B cell (primary cell): ENCODE measurements around the gene PTPN11. TPM values are rescaled to one million over a fixed set of nuclear protein-coding genes. Genes with fewer than 3 reads are reported as not detected.

Source experiments
- ATAC-seq: fragments of 200-7000 bp; cut with Tn5 transposase; one replicate; pipeline ENCODE4 v1.10.0; 2021; ENCODE audit warnings: low read depth, mild to moderate bottlenecking, moderate number of reproducible peaks, moderate library complexity
- CTCF ChIA-PET: fragments of 350-600 bp; sonication (Branson Sonifier 250); formaldehyde crosslinking; loops from one replicate; lab custom pipeline; 2021; ENCODE audit warnings: antibody characterized with exemption, inconsistent platforms; lab: Charles Lee
- POLR2A ChIA-PET: fragments of 350-600 bp; sonication (Branson Sonifier 250); formaldehyde crosslinking; loops from one replicate; lab custom pipeline; 2021; ENCODE audit warnings: antibody characterized with exemption; lab: Charles Lee
- DNase-seq: peaks from one replicate; pipeline ENCODE4 v3.0.0; 2013
- H2AFZ ChIP-seq: 2 replicates; pipeline ENCODE4 v1.6.1; 2012; ENCODE audit warnings: mild to moderate bottlenecking, low read depth, low read length; ENCODE audit not compliant: insufficient read depth, poor library complexity, severe bottlenecking
- H3K27ac ChIP-seq, 2 donors: 1 replicate in 1 of 2; 2 replicates in 1 of 2; pipeline ENCODE4 v1.5.1; 2012 to 2013; ENCODE audit warnings: low read length in 2 of 2, mild to moderate bottlenecking in 2 of 2, moderate library complexity in 1 of 2
- H3K27me3 ChIP-seq, 4 experiments: fragments of 200-600 bp in 1 of 4; sonication (generic) in 1 of 4; replicated peaks in 1 of 4; 1 replicate in 2 of 4; 2 replicates in 2 of 4; pipeline versions ENCODE4 v1.6.1 to v1.7.0; 2013 to 2016; ENCODE audit warnings: low read length in 3 of 4, mild to moderate bottlenecking in 2 of 4, mixed read lengths in 1 of 4, moderate library complexity in 1 of 4; ENCODE audit not compliant: insufficient read depth in 4 of 4, control insufficient read depth in 3 of 4; ENCODE audit errors: control extremely low read depth in 1 of 4
- H3K36me3 ChIP-seq, 2 experiments: replicated peaks in 1 of 2; 1 replicate in 1 of 2; 2 replicates in 1 of 2; pipeline versions ENCODE4 v1.6.1 to v1.7.1; 2013; ENCODE audit warnings: low read length in 1 of 2; ENCODE audit not compliant: insufficient read depth in 2 of 2, control insufficient read depth in 1 of 2; ENCODE audit errors: control extremely low read depth in 1 of 2, extremely low read depth in 1 of 2
- H3K4me1 ChIP-seq, 2 donors: fragments of 200-600 bp in 1 of 2; sonication (generic) in 1 of 2; 1 replicate in 1 of 2; 2 replicates in 1 of 2; pipeline versions ENCODE4 v1.5.1 to v1.6.1; 2013 to 2017; ENCODE audit warnings: low read length in 2 of 2; ENCODE audit not compliant: control insufficient read depth in 2 of 2, insufficient read depth in 2 of 2
- H3K4me2 ChIP-seq: replicated peaks from 2 replicates; pipeline ENCODE3; 2012; ENCODE audit warnings: mild to moderate bottlenecking, low read depth, low read length; ENCODE audit not compliant: poor library complexity, severe bottlenecking
- H3K4me3 ChIP-seq, 5 experiments: fragments of 200-600 bp in 1 of 5; sonication (generic) in 1 of 5; 1 replicate in 3 of 5; 2 replicates in 2 of 5; pipeline versions ENCODE4 v1.5.1 to v1.7.0; 2011 to 2016; ENCODE audit warnings: low read length in 4 of 5, mild to moderate bottlenecking in 4 of 5, low read depth in 2 of 5, control low read depth in 1 of 5, moderate library complexity in 1 of 5; ENCODE audit not compliant: insufficient read depth in 1 of 5; ENCODE audit errors: control extremely low read depth in 1 of 5, extremely low read depth in 1 of 5
- H3K79me2 ChIP-seq: fragments of 200-600 bp; sonication (generic); one replicate; pipeline ENCODE4 v1.6.0; 2016; ENCODE audit warnings: low read length; ENCODE audit not compliant: control insufficient read depth, insufficient read depth
- H3K9ac ChIP-seq: fragments of 200-600 bp; sonication (generic); 2 replicates; pipeline ENCODE4 v1.6.1; 2017; ENCODE audit warnings: mild to moderate bottlenecking, low read length, moderate library complexity
- H3K9me3 ChIP-seq, 3 donors: one replicate each; pipeline versions ENCODE4 v1.6.1 to v1.7.1; 2013; ENCODE audit warnings: low read length in 2 of 3; ENCODE audit not compliant: control insufficient read depth in 2 of 3, insufficient read depth in 1 of 3; ENCODE audit errors: control extremely low read depth in 1 of 3
- H4K20me1 ChIP-seq: 2 replicates; pipeline ENCODE4 v1.6.0; 2012; ENCODE audit warnings: mild to moderate bottlenecking, low read length; ENCODE audit not compliant: insufficient read depth, control insufficient read depth, poor library complexity, severe bottlenecking
- H3K27ac Mint-ChIP-seq: one replicate; pipeline ENCODE4 v1.8.0; 2021; ENCODE audit warnings: mixed read lengths
- H3K27me3 Mint-ChIP-seq: one replicate; pipeline ENCODE4 v1.8.0; 2021; ENCODE audit warnings: mixed read lengths
- H3K4me1 Mint-ChIP-seq: one replicate; pipeline ENCODE4 v1.8.0; 2021; ENCODE audit warnings: mixed read lengths
- H3K4me3 Mint-ChIP-seq: one replicate; pipeline ENCODE4 v1.8.0; 2021; ENCODE audit warnings: mixed read lengths
- H3K9me3 Mint-ChIP-seq: one replicate; pipeline ENCODE4 v1.8.0; 2022; ENCODE audit warnings: mixed read lengths; ENCODE audit not compliant: insufficient read depth
- EZH2 ChIP-seq: IDR thresholded peaks from 2 replicates; pipeline ENCODE4 v1.6.1; 2012; ENCODE audit warnings: borderline replicate concordance, low read depth, mild to moderate bottlenecking, moderate library complexity, low read length; ENCODE audit not compliant: insufficient read depth, poor library complexity, severe bottlenecking
- WGBS: methylation state at CpG from one replicate; pipeline ENCODE4 v1.1.5; 2013; ENCODE audit warnings: missing lambda C conversion rate; ENCODE audit not compliant: insufficient coverage; 5-methylcytosine and 5-hydroxymethylcytosine counted together
- intact Hi-C: fragments of 100-400 bp; cut with micrococcal nuclease; formaldehyde crosslinking; loops from one replicate; pipeline ENCODE4 v1.10.0; 2022
- polyA plus RNA-seq: library from polyadenylated mRNA; depleted of rRNA; stranded (reverse); fragments of >200 nt; gene quantifications from 2 replicates; pipeline ENCODE4 v1.2.3, GENCODE V29; 2012
- total RNA-seq, 2 donors: library from RNA; stranded (reverse); fragments of 120-200 nt in 1 of 2; gene quantifications; 1 replicate in 1 of 2; 2 replicates in 1 of 2; pipeline versions ENCODE4 v1.2.3 to v1.2.4, GENCODE V29; 2013 to 2022
- TF ChIP-seq, protein P1 (sequence below): fragments of 200-600 bp; IDR thresholded peaks from one replicate; pipeline ENCODE4 v1.8.0; 2022; ENCODE audit warnings: antibody characterized with exemption, mild to moderate bottlenecking

PTPN11 gene
- total and polyA plus RNA-seq, 2 donors (not counting 1 experiment from before 2014, with no cell fraction given) = 7.8 to 53.1 TPM

DNA sequence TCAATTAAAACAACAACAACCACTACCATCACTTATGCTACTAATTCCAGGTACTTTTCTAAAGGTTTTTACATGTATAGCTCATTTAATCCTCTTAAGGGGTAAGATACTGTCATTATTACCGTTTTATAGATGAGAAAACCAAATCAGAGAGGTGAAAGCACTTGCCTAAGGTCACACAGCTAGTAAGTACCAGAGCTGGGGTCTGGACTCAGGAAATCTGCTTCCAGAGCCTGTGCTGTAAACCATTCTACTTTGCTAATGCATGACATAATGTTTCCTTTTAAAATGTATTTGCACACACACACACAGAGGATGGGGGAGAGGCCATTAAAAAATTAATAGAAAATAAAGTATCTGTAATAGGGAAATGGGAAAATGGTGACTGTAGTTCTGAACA lies 113.4 kb downstream of the PTPN11 start:
- H3K4me1 Mint-ChIP-seq = no peaks in the 10 kb centered on the region
- no peaks in the 10 kb centered on the region for H3K9me3 Mint-ChIP-seq
- POLR2A ChIA-PET = no interaction called here
- Histone ChIP-seq H4K20me1 (no peaks in the 10 kb centered on the region), H3K4me2 (no peak overlapping the region), H3K9ac (no peak overlapping the region), H3K27me3 (no peaks in the 10 kb centered on the region), H3K4me3 (no peak overlapping the region), H3K79me2 (no peaks in the 10 kb centered on the region), H3K9me3 (peaks cover 0 to 6% (median 0%) of the 10 kb centered on the region in 3 donors), H2AFZ (no peak overlapping the region), H3K27ac (no peak overlapping the region), H3K4me1 (no peaks in the 10 kb centered on the region), H3K36me3 (no peaks in the 10 kb centered on the region)
- ATAC-seq (no peak), DNase-seq (no peak)
- peaks cover 21% of the 10 kb centered on the region for H3K27me3 Mint-ChIP-seq
- no peak overlapping the region for H3K27ac Mint-ChIP-seq
- TF ChIP-seq, protein P1, sequence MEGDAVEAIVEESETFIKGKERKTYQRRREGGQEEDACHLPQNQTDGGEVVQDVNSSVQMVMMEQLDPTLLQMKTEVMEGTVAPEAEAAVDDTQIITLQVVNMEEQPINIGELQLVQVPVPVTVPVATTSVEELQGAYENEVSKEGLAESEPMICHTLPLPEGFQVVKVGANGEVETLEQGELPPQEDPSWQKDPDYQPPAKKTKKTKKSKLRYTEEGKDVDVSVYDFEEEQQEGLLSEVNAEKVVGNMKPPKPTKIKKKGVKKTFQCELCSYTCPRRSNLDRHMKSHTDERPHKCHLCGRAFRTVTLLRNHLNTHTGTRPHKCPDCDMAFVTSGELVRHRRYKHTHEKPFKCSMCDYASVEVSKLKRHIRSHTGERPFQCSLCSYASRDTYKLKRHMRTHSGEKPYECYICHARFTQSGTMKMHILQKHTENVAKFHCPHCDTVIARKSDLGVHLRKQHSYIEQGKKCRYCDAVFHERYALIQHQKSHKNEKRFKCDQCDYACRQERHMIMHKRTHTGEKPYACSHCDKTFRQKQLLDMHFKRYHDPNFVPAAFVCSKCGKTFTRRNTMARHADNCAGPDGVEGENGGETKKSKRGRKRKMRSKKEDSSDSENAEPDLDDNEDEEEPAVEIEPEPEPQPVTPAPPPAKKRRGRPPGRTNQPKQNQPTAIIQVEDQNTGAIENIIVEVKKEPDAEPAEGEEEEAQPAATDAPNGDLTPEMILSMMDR = no peak
- no peak for TF ChIP-seq EZH2
- CTCF ChIA-PET = no interaction called here
- H3K4me3 Mint-ChIP-seq = no peak overlapping the region
- WGBS = no CpG with 5 or more reads among the region's 1 CpG
- intact Hi-C loops = no loop called here

DNA sequence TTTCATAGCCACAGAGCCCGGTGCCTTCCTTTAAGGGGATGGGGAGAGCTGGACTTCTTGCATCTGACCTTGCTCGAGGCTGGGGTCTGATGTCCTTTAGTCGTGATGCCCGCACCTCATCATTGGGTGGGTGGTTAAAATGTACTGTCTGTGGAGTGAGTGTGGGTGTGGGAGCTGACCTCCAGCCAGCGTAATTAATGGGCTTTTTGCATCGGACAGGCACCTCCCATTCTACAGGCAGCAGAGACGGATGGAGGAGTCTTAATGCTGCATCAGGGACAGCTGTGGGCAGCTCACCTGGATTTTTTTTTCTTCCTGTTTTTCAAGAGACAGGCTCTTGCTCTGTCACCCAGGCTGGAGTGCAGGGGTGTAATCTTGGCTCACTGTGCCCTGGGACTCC lies 114.8 kb downstream of the PTPN11 start:
- H3K9me3 ChIP-seq = peaks cover 0 to 6% (median 0%) of the 10 kb centered on the region in 3 donors
- no peak overlapping the region for H3K27ac Mint-ChIP-seq
- H3K27ac ChIP-seq = no peak overlapping the region
- CTCF ChIA-PET = no interaction called here
- no peaks in the 10 kb centered on the region for H3K4me1 Mint-ChIP-seq
- no peaks in the 10 kb centered on the region for H3K4me1 ChIP-seq
- H3K4me3 ChIP-seq = no peak overlapping the region
- peaks cover 22% of the 10 kb centered on the region for H3K27me3 Mint-ChIP-seq
- no peak overlapping the region for H3K9ac ChIP-seq
- H3K79me2 ChIP-seq = no peaks in the 10 kb centered on the region
- ATAC-seq (no peak), DNase-seq (no peak)
- H3K36me3 ChIP-seq = no peaks in the 10 kb centered on the region
- no peaks in the 10 kb centered on the region for H3K27me3 ChIP-seq
- no peaks in the 10 kb centered on the region for H3K9me3 Mint-ChIP-seq
- H3K4me3 Mint-ChIP-seq = no peak overlapping the region
- 52% methylated on average over 2 of the region's 7 CpGs for WGBS
- no peak overlapping the region for H2AFZ ChIP-seq
- intact Hi-C loops = no loop called here
- H4K20me1 ChIP-seq = no peaks in the 10 kb centered on the region
- POLR2A ChIA-PET = no interaction called here
- no peak overlapping the region for H3K4me2 ChIP-seq
- no peak for TF ChIP-seq EZH2
- TF ChIP-seq, protein P1 = no peak
